Fibroblast of peridontal ligament (primary cell): ENCODE measurements around the gene RGL2.

Experiments used
- DNase-seq: peaks from one replicate; pipeline ENCODE4 v3.0.0-alpha.2; 2010; ENCODE audit errors: extremely low read depth

The RGL2 gene

GRCh38 chr6:33316603-33317418 is 18.1 kb upstream of the RGL2 start:
- DNase-seq = no peak

- DNase-seq = no peak
Observed at GRCh38 chr6:33315793-33316602, 17.3 kb upstream of the RGL2 start.

- DNase-seq = no peak
Observed at GRCh38 chr6:33314943-33315792, 16.4 kb upstream of the RGL2 start.

DNA sequence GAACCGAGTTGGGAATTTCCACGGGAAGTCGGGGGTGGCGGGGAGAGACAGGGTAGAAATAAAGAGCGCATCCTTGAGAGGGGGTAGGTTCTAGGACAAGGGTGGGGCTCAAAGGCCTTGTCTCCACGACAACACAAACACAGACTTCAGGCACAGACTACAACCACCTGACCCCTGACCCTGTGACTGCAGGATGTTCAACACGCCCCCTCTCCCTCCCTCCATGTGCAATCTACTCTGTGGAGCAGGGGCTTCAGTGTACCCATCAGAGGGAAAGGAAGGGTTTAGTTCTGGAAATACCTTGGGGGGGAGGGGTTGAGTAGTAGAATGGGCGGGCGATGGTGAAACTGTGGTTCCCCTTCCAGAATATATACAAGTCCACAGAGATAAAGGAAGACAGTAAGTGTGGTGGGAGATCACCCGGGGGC is 15.8 kb upstream of the RGL2 start:
- peak; percentile 58 for DNase-seq

- DNase-seq = peak; percentile 55
Observed at GRCh38 chr6:33313709-33314514, 15.2 kb upstream of the RGL2 start, which contains the start of gene TAPBP. Gene TAPBP, minus strand, starts transcription at chr6:33314078. Its CDS starts 37 bp downstream, at chr6:33314041.

GRCh38 chr6:33313105-33313708 is 14.5 kb upstream of the RGL2 start:
- peak; percentile 15 for DNase-seq

DNA sequence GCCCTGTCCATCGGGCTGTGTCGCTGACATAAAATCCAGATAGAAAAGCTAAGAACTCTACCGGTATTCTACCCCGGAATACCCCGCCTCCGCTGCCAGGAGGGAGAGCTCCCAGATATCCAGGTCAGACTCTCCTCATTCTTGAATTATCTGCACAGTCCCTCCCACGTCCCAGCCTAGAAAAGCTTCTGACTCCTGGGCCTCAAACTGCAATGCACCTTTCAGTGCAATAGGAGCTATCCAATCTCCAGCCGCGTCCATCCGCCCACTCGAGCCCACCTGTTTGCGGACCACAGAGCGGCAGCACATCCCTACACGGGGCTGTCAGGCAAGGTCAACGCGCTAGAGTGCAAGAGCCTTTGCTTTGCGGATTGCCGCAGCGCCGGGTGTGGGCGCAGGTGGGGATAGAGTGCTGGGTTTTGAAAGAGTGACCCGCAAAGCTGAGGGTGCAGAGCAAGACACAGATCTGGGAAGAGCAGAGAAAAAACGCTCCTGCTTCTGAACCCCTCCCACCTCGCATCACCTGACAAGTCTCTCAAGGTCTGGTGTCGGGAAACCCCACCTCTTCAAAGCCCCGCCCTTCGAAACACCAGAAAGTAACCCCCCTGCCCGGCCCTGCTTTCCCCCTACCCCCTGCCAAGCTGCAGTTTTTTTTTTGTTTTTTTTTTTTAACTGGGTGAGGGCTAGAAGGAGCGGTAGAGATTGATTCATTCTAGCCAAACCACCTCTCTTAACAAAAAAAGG is 13.8 kb upstream of the RGL2 start:
- DNase-seq = peak; percentile 58

DNA sequence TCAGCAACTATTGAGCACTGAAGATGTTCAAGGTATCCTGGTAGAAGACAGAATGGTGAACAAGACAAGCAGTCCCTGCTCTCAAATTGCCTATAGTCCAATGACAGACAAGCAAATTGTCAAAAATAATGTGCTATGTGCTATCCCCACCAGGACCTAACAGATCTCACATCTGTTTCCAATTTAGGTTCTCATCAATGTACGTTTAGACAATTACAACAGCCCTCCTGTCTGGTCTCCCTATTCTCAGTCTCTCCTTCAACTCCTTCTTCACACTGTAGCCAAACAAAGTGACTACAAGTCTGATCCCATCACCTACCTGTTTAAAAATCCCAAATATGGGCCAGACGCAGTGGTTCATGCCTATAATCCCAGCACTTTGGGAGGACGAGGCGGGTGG is 7.6 kb upstream of the RGL2 start:
- DNase-seq = no peak

DNA sequence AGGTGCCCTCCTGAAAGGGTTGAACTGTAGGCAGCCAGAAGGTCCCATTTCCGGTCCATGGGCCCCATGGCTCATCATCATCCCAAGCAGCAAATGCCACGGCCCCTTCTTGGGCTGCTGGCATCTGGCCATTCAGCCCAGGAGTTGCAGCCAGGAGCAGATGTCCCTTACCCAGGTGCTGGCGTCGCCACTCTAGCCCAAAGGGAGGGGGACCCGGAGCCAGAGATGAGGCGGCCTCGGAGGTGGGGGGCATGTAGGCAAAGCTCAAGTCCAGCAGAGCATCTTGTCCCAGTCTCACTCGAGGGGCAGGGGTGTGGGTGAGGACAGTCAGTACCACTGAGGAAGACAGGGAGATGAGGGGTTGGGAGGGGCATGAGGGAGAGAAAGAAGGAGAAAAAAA is 6.3 kb upstream of the RGL2 start:
- no peak for DNase-seq

DNA sequence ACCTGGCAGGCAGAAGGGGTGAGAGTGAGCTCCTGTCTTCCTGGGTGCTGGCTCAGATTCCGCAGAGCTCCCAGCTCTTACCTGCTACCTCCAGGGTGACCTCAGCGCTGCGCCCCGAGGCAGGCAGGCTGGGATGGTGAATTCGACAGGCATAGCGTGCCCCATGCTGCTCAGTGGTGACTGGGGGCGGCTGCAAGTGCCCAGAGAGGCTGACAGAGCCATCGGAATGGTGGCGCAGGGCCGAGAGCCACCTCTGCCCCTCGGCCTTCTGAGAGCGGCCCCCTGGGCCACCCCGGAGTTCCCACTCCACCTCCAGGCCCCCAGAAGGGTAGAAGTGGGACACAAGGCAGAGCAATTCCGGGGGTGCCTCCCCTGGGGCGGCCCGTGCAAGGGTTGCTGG is 5.5 kb upstream of the RGL2 start:
- DNase-seq = no peak

DNA sequence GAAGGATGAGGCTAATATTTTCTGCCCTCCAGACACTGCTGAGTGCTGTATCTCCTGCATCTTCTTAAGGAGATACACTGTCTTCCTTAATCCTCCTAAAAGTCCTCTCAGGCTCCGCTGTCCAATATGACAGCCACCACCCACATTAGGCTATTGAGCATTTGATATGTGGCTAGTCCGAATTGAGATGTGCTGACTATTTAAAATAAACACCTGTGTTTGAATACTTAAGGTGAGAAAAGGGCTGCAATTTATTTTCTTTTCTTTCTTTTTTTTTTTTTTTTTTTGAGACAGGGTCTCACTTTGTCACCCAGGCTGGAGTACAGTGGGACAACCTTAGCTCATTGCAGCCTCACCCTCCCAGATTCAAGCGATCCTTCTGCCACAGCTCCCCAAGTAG is 3.1 kb upstream of the RGL2 start:
- no peak for DNase-seq

- peak; percentile 87 for DNase-seq
Observed at GRCh38 chr6:33299237-33299944, 649 bp upstream of the RGL2 start.

DNA sequence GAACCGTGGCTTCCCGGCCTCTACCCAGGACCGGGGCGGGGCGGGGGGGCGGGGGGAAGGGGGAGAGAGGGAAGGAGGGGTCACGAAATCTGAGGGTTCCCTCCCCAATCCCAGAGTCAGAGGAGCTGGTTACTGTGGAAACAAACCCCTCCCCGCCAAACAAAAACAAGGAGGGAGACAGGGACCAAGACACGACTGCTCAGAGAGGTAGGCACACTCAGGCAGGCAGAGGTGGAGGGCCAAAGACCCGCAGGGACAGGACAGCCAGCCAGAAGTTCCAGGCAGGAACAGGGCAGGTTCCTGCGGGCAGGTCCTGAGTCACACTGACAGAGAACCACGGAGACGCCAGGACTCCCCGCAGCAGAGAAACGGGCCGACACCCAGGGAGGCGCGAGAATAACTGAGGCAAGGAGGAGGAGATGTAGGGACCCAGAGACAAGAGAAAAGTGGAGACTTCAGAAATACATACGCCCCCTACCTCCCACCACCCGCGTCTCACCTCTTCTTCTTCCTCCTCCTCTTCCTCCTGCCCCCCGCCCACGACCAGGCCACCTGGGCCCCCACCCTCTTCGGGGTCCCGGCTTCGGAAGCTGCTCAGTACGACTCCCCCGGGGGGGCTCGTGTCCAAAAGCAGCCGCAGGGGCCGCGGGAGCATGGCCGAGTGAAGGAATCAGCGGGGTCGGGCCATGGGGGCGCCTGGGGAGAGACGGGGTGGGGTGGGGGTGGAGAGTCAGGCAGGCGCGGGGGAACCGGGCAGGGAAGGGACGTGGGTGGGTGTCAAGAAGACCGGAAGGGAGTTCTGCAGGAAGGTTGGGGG is 578 bp downstream of the RGL2 start:
- DNase-seq = peak; percentile 85

GRCh38 chr6:33297406-33297955 is 1.3 kb downstream of the RGL2 start:
- DNase-seq = no peak

DNA sequence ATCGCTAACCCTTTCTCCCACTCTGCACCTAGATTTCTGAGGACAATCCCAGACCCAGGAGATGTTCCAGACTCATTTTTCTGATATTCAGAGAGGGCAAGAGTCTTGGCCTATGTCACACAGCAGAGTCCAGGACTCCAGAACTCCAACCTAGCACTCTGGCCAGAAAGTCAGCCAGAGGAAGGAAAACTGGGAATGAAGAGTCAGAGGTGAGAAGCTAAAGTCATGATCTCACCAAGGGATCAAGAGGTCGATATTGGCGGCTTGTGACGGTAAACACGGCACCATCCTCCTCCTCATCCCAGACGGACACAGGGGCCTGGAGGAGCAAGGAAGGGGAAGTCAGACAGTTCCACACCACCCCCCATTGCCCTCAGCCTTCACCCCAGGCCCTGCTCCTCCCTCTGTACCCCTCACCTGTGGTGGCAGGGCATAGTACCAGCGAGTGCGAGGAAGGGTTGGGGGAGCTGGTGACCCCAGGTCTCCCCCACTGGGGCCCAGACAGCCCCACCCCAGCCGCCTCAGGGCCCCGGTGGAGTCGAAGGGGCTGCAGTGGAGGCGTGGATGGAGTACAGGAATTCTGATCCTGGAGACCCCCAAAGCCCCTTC is 1.8 kb downstream of the RGL2 start:
- no peak for DNase-seq

GRCh38 chr6:33295621-33296369 is 2.9 kb downstream of the RGL2 start:
- no peak for DNase-seq
